Measurements from ENCODE around the gene ZC3H7A. TPM values are rescaled to one million over a fixed set of nuclear protein-coding genes. Genes with fewer than 3 reads are reported as not detected.

The ZC3H7A gene
- total RNA-seq, 2 donors from 2014 or later, result 29.0 to 32.1 TPM

DNA sequence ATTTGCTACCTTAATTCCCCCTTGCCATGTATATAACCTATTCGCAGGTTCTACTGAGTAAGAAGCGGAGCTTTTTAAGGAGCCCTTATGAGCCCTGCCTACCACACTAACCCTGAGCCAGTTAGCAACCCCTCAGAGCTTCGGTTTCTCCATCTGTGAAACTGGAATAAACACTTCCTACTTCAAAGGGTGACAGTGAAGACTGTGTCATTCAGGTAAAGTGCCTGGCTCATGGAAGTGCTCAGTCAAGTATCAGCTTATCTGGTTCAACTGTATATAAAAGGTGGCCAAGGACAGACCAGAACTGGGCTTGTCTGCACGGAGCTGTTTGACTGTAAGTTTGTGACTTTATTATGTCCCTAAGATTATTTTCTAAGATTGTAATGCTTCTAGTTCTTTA is 85.4 kb downstream of the ZC3H7A start:
- Histone ChIP-seq H3K27me3 (no peaks in the 10 kb centered on the region), H3K9me3 (no peaks in the 10 kb centered on the region), H3K27ac (no peak overlapping the region), H3K4me1 (peaks cover 0 to 9% of the 10 kb centered on the region in 2 donors), H3K36me3 (peaks cover 28% of the 10 kb centered on the region), H3K4me3 (no peak overlapping the region)
- DNase-seq (ENCODE audit: low spot score), result no peak
- TF ChIP-seq, protein P1, sequence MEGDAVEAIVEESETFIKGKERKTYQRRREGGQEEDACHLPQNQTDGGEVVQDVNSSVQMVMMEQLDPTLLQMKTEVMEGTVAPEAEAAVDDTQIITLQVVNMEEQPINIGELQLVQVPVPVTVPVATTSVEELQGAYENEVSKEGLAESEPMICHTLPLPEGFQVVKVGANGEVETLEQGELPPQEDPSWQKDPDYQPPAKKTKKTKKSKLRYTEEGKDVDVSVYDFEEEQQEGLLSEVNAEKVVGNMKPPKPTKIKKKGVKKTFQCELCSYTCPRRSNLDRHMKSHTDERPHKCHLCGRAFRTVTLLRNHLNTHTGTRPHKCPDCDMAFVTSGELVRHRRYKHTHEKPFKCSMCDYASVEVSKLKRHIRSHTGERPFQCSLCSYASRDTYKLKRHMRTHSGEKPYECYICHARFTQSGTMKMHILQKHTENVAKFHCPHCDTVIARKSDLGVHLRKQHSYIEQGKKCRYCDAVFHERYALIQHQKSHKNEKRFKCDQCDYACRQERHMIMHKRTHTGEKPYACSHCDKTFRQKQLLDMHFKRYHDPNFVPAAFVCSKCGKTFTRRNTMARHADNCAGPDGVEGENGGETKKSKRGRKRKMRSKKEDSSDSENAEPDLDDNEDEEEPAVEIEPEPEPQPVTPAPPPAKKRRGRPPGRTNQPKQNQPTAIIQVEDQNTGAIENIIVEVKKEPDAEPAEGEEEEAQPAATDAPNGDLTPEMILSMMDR (IDR thresholded peaks at IDR 0.05), result no peak

DNA sequence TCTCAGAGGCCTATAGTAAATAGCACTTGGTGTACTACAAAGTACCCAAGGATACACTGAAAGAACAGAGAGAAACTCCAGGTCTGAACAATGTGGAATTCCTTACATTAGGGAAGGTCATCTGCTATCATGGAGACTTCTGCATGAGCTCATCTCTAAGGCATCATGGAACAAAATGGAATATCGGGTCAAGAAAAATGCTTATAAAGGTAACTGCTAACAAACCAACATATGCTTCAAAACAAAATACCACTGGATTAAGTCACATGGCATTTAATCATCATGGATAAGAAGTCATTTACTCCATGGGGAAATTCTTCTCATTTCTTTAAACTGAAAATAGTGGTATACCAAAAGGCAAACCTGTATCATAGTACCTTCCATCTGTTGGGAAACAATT is 88.6 kb downstream of the ZC3H7A start:
- H3K27me3 ChIP-seq, result no peaks in the 10 kb centered on the region
- DNase-seq (ENCODE audit: low spot score), result no peak
- peaks cover 22% of the 10 kb centered on the region for H3K36me3 ChIP-seq
- peak overlapping the region; percentile 44 to 78 for H3K27ac ChIP-seq
- no peaks in the 10 kb centered on the region for H3K9me3 ChIP-seq
- no peak overlapping the region for H3K4me3 ChIP-seq
- TF ChIP-seq, protein P1 (IDR thresholded peaks at IDR 0.05), result no peak
- peaks cover 0 to 23% of the 10 kb centered on the region in 2 donors for H3K4me1 ChIP-seq

DNA sequence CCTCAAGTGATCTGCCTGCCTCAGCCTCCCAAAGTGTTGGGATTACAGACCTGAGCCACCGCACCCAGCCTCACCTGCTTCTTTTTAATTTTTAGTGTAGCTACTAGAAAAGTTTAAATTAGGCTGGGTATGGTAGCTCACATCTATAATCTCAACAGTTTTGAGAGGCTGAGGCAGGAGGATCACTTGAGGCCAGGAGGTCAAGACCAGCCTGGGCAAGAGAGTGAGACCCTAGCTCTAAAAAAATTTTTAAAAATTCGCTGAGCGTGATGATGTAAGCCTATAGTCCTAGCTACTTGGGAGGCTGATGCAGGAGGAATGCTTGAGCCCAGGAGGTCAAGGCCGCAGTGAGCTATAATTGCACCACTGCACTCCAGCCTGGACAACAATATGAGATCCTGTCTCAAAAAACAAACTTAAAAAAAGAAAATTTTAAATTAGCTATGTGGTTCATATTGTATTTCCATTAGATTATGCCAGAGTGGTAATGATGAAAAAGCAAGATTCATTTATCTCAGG is 89.3 kb downstream of the ZC3H7A start:
- peak overlapping the region; percentile 78 to 83 for H3K27ac ChIP-seq
- H3K4me3 ChIP-seq, result no peak overlapping the region
- no peaks in the 10 kb centered on the region for H3K27me3 ChIP-seq
- TF ChIP-seq, protein P1 (IDR thresholded peaks at IDR 0.05), result no peak
- peaks cover 20% of the 10 kb centered on the region for H3K36me3 ChIP-seq
- H3K4me1 ChIP-seq, result peaks cover 0 to 23% of the 10 kb centered on the region in 2 donors
- H3K9me3 ChIP-seq, result no peaks in the 10 kb centered on the region
- no peak for DNase-seq (ENCODE audit: low spot score)

DNA sequence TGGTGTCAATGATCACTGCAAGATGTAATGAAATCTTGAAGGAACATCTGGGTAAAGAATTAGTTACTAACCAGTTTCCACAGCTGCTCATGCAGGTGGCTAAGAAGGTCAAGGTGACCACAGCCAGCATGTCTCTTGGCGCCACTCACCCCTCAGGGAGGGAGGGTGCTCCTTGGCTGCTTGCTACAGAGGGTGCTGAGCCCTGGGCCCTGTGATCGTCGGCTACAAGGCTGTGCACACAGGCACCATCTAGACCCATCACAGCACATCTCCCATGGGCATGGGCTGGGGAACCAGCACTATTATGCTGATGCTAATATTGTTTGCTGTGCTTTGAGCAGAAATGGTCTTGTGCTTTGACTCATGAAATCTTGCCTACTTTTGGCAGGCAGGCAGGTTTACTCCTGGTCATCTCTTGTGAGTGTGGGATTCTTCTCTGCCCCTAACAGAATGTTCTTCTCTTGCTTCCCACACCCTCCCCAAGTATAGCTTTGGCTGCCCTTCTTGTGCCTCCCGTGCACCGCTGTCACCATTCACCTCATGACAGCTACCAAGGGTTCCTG is 90.8 kb downstream of the ZC3H7A start:
- Histone ChIP-seq H3K27ac (peak overlapping the region; percentile 78 to 83), H3K4me3 (no peak overlapping the region), H3K27me3 (no peaks in the 10 kb centered on the region), H3K36me3 (peaks cover 15% of the 10 kb centered on the region), H3K9me3 (no peaks in the 10 kb centered on the region), H3K4me1 (peaks cover 0 to 23% of the 10 kb centered on the region in 2 donors)
- DNase-seq (ENCODE audit: low spot score), result no peak
- TF ChIP-seq, protein P1 (IDR thresholded peaks at IDR 0.05), result no peak

DNA sequence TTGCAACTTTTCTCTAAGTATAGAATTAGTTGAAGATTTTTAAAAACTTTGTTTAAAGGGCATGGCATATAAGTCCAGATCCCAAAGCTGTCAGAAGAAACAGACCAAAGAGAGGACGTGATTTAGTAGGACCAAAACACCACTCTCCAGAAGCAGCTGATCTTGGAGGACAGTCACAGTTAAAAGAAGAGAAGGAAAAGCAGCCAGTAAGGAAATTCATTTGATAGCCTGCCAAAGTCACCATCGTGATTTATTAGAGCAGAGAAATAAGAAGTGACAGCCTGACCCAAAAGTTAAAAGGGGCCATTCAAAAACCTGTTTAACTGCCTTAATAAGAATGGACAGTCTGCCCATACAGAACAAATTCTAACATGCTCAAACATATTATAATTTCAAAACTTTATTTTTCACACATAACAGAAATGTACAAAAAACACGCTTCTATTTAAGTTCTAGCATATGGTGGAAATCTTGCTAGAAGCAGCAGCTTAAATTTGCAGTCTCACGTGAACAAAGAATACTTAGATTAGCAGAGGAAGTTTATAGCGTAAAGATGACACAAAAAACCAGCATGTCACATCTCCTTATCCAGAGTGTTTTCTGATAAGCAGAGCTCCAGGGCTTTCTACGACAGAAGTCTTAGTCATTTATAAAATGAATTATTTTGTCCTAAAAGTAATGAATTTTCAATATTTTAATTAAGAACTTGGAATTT is 91.6 kb downstream of the ZC3H7A start:
- peaks cover 7% of the 10 kb centered on the region for H3K36me3 ChIP-seq
- peak overlapping the region; percentile 78 to 83 for H3K27ac ChIP-seq
- H3K9me3 ChIP-seq, result no peaks in the 10 kb centered on the region
- H3K27me3 ChIP-seq, result no peaks in the 10 kb centered on the region
- TF ChIP-seq, protein P1 (IDR thresholded peaks at IDR 0.05), result no peak
- DNase-seq (ENCODE audit: low spot score), result no peak
- H3K4me3 ChIP-seq, result no peak overlapping the region
- H3K4me1 ChIP-seq, result peaks cover 0 to 23% of the 10 kb centered on the region in 2 donors

Other genes starting within 250 kb of the ZC3H7A start
- 10 to 100 TPM; 48.1 to 50.7 TPM for gene LITAF, start 210.3 kb downstream of the ZC3H7A start, total RNA-seq
- 10 to 100 TPM; 18.9 to 20.0 TPM for gene SNN, start 128.8 kb downstream of the ZC3H7A start, total RNA-seq
- 10 to 100 TPM; 29.5 to 38.1 TPM for gene TXNDC11, start 54.4 kb downstream of the ZC3H7A start, total RNA-seq
- gene RSL1D1, start 54.3 kb upstream of the ZC3H7A start, total RNA-seq, result 100 to 1,000 TPM in 1 of 2 donors, 10 to 100 TPM in 1; 75.3 to 123 TPM
- gene GSPT1, start 118.7 kb upstream of the ZC3H7A start, total RNA-seq, result 10 to 100 TPM; 59.5 to 62.7 TPM
- gene NPIPB2, start 144.8 kb upstream of the ZC3H7A start, total RNA-seq, result 1 to 10 TPM in 1 of 2 donors, not detected in 1; 3.0 TPM
- gene TNFRSF17, start 168.0 kb upstream of the ZC3H7A start, total RNA-seq, result not detected
- 10 to 100 TPM in 1 of 2 donors, 1 to 10 TPM in 1; 7.6 to 11.6 TPM for gene SNX29, start 179.5 kb upstream of the ZC3H7A start, total RNA-seq

All from right atrium auricular region (tissue), 2 donors.